Measurements from ENCODE around the gene PNN. TPM values are rescaled to one million over a fixed set of nuclear protein-coding genes. Genes with fewer than 3 reads are reported as not detected.
"Not testable (repeated sequence)": the region's sequence is repeated elsewhere in the genome, so short reads cannot be mapped to it uniquely, and the experiment has no call there.

PNN gene
- total RNA-seq, 1 donor from 2014 or later: 12.9 TPM

DNA sequence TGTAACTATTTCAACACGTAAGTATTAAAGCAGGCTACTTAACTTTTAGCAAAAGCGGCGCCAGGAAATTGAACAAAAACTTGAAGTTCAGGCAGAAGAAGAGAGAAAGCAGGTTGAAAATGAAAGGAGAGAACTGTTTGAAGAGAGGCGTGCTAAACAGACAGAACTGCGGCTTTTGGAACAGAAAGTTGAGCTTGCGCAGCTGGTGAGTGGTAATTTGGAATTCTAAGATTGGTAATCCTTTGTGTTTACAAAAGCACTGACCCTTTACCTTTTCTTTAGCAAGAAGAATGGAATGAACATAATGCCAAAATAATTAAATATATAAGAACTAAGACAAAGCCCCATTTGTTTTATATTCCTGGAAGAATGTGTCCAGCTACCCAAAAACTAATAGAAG is 4.0 kb downstream of the PNN start:
- FAIRE-seq: no peak
- Histone ChIP-seq H3K27me3 (ENCODE audit: control insufficient read depth, insufficient read depth, low read length) (no peaks in the 10 kb centered on the region), H3K36me3 (ENCODE audit: control insufficient read depth, insufficient read depth, low read length) (peaks cover 27% of the 10 kb centered on the region), H3K4me3 (ENCODE audit: low read depth, low read length) (no peak overlapping the region)
- no peak for DNase-seq (ENCODE audit: low read depth)
- TF ChIP-seq, protein P1, sequence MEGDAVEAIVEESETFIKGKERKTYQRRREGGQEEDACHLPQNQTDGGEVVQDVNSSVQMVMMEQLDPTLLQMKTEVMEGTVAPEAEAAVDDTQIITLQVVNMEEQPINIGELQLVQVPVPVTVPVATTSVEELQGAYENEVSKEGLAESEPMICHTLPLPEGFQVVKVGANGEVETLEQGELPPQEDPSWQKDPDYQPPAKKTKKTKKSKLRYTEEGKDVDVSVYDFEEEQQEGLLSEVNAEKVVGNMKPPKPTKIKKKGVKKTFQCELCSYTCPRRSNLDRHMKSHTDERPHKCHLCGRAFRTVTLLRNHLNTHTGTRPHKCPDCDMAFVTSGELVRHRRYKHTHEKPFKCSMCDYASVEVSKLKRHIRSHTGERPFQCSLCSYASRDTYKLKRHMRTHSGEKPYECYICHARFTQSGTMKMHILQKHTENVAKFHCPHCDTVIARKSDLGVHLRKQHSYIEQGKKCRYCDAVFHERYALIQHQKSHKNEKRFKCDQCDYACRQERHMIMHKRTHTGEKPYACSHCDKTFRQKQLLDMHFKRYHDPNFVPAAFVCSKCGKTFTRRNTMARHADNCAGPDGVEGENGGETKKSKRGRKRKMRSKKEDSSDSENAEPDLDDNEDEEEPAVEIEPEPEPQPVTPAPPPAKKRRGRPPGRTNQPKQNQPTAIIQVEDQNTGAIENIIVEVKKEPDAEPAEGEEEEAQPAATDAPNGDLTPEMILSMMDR (IDR thresholded peaks at IDR 0.05; ENCODE audit: insufficient read depth, low read length, severe bottlenecking): no peak

DNA sequence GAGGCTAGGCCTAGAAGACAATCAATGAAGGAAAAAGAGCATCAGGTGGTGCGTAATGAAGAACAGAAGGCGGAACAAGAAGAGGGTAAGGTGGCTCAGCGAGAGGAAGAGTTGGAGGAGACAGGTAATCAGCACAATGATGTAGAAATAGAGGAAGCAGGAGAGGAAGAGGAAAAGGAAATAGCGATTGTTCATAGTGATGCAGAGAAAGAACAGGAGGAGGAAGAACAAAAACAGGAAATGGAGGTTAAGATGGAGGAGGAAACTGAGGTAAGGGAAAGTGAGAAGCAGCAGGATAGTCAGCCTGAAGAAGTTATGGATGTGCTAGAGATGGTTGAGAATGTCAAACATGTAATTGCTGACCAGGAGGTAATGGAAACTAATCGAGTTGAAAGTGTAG is 5.5 kb downstream of the PNN start:
- no peaks in the 10 kb centered on the region for H3K27me3 ChIP-seq (ENCODE audit: control insufficient read depth, insufficient read depth, low read length)
- FAIRE-seq (no peak), DNase-seq (ENCODE audit: low read depth) (no peak)
- H3K36me3 ChIP-seq (ENCODE audit: control insufficient read depth, insufficient read depth, low read length): peaks cover 27% of the 10 kb centered on the region
- H3K4me3 ChIP-seq (ENCODE audit: low read depth, low read length): no peak overlapping the region
- TF ChIP-seq, protein P1 (IDR thresholded peaks at IDR 0.05; ENCODE audit: insufficient read depth, low read length, severe bottlenecking): no peak

DNA sequence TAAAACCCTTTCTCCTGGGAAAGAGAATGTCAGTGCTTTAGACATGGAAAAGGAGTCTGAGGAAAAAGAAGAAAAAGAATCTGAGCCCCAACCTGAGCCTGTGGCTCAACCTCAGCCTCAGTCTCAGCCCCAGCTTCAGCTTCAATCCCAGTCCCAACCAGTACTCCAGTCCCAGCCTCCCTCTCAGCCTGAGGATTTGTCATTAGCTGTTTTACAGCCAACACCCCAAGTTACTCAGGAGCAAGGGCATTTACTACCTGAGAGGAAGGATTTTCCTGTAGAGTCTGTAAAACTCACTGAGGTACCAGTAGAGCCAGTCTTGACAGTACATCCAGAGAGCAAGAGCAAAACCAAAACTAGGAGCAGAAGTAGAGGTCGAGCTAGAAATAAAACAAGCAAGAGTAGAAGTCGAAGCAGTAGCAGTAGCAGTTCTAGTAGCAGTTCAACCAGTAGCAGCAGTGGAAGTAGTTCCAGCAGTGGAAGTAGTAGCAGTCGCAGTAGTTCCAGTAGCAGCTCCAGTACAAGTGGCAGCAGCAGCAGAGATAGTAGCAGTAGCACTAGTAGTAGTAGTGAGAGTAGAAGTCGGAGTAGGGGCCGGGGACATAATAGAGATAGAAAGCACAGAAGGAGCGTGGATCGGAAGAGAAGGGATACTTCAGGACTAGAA is 6.1 kb downstream of the PNN start:
- peaks cover 27% of the 10 kb centered on the region for H3K36me3 ChIP-seq (ENCODE audit: control insufficient read depth, insufficient read depth, low read length)
- peak; percentile 28 for FAIRE-seq
- H3K27me3 ChIP-seq (ENCODE audit: control insufficient read depth, insufficient read depth, low read length): no peaks in the 10 kb centered on the region
- TF ChIP-seq, protein P1 (IDR thresholded peaks at IDR 0.05; ENCODE audit: insufficient read depth, low read length, severe bottlenecking): no peak
- no peak for DNase-seq (ENCODE audit: low read depth)
- no peak overlapping the region for H3K4me3 ChIP-seq (ENCODE audit: low read depth, low read length)

DNA sequence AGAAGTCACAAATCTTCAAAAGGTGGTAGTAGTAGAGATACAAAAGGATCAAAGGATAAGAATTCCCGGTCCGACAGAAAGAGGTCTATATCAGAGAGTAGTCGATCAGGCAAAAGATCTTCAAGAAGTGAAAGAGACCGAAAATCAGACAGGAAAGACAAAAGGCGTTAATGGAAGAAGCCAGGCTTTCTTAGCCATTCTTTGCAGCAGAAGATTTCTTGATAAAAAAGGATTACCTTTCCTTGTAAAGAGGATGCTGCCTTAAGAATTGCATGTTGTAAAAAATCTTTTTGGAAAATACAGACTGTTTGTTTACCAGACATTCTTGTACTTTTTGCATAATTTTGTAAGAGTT is 6.6 kb downstream of the PNN start:
- no peak for FAIRE-seq
- H3K27me3 ChIP-seq (ENCODE audit: control insufficient read depth, insufficient read depth, low read length): no peaks in the 10 kb centered on the region
- peaks cover 27% of the 10 kb centered on the region for H3K36me3 ChIP-seq (ENCODE audit: control insufficient read depth, insufficient read depth, low read length)
- no peak overlapping the region for H3K4me3 ChIP-seq (ENCODE audit: low read depth, low read length)
- no peak for DNase-seq (ENCODE audit: low read depth)
- TF ChIP-seq, protein P1 (IDR thresholded peaks at IDR 0.05; ENCODE audit: insufficient read depth, low read length, severe bottlenecking): no peak

DNA sequence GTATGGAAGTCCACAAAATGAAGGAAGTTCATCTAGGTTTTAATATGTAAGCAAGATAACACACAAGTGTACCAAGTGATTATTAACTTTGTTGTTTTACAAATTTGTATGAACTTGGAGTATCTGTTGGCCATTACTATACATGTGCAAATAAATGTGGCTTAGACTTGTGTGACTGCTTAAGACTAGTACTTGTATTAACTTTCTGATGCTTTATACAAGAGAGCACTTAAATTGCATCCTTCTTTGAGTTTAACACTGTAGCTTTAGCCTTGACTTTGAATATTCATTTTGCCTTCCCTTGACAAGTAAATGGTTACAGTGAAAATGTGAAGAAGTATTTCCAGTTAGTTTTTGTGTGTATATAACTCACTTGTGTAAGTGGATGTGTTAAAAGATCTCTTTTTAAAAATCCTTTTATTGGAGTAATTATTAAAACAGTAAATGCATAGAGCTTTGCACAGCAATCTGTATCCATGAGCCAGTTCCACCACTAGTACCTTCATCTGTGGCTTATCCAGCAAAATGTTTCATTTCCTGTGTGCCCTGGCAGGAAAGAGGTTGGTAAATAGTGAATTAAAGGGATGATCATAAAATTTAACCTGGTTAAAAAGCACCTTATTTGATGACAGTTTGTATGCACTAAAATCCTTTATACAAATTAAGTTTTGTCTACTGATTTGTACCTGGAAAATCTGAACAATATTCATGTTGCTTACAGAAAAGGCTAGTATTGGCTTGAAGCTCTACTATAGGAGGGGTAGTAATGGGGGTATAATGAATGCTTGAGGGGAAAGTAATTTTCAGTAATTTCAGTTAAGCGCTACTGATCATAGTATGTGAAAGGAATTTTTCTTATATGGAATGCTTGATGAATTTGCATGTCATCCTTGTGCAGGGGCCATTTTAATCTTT is 8.0 kb downstream of the PNN start:
- DNase-seq (ENCODE audit: low read depth): no peak
- Histone ChIP-seq H3K36me3 (ENCODE audit: control insufficient read depth, insufficient read depth, low read length) (peaks cover 22% of the 10 kb centered on the region), H3K27me3 (ENCODE audit: control insufficient read depth, insufficient read depth, low read length) (no peaks in the 10 kb centered on the region), H3K4me3 (ENCODE audit: low read depth, low read length) (no peak overlapping the region)
- TF ChIP-seq, protein P1 (IDR thresholded peaks at IDR 0.05; ENCODE audit: insufficient read depth, low read length, severe bottlenecking): no peak
- no peak for FAIRE-seq

DNA sequence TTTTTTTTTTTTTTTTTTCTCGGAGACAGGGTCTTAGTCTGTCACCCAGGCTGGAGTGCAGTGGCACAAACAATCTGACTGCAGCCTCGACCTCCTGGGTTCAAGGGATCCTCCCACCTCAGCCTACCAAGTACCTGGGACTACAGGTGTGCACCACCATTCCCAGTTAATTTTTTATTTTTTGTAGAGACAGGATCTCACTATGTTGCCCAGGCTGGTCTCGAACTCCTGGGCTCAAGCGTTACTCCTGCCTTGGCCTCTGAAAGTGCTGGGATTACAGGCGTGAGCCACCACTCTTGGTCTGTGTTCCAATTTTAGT is 8.6 kb downstream of the PNN start:
- peaks cover 19% of the 10 kb centered on the region for H3K36me3 ChIP-seq (ENCODE audit: control insufficient read depth, insufficient read depth, low read length)
- not testable (repeated sequence) for DNase-seq (ENCODE audit: low read depth); H3K4me3 ChIP-seq (ENCODE audit: low read depth, low read length); FAIRE-seq; H3K27me3 ChIP-seq (ENCODE audit: control insufficient read depth, insufficient read depth, low read length)

Measured in bronchial epithelial cell (primary cell).